ENCODE results near the gene WDFY2.

The WDFY2 gene

DNA sequence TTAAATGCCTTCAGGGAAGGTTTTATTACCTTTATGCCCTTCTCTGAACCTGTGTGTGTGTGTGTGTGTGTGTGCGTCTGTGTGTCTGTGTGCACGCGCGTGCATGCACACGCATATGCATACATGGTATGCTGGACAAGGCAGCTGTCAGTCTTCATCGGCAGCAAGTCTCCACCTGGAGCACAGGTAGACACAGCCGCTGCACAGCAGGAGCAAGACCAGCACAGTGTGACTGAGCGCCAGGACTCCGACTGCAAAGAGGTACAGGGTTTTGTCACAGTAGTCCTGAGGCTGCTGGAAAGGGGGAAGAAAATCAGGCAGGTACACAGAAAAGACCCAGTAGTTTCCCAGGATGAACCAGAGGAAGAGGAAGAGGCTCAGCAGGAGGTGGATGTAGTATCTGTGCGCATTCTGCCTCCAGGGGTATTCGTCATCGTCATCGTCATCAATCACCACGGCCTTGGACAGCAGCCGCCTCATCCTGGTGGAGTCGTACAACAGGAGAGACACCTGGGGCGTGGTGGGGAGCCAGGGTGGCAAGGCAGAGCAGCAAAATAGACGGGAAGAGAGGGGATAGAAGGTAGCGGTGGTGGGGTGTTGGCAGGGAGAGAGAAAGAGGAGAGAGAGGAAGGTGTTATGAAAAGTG, 232.5 kb downstream of the WDFY2 start:
- TF ChIP-seq, protein P1, sequence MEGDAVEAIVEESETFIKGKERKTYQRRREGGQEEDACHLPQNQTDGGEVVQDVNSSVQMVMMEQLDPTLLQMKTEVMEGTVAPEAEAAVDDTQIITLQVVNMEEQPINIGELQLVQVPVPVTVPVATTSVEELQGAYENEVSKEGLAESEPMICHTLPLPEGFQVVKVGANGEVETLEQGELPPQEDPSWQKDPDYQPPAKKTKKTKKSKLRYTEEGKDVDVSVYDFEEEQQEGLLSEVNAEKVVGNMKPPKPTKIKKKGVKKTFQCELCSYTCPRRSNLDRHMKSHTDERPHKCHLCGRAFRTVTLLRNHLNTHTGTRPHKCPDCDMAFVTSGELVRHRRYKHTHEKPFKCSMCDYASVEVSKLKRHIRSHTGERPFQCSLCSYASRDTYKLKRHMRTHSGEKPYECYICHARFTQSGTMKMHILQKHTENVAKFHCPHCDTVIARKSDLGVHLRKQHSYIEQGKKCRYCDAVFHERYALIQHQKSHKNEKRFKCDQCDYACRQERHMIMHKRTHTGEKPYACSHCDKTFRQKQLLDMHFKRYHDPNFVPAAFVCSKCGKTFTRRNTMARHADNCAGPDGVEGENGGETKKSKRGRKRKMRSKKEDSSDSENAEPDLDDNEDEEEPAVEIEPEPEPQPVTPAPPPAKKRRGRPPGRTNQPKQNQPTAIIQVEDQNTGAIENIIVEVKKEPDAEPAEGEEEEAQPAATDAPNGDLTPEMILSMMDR (IDR thresholded peaks at IDR 0.05; ENCODE audit: insufficient read depth, missing control alignments) = no peak
- no peak for FAIRE-seq
- DNase-seq (ENCODE audit: insufficient read length, low spot score) = no peak
